ENCODE results near the gene OCA2. TPM values are rescaled to one million over a fixed set of nuclear protein-coding genes. Genes with fewer than 3 reads are reported as not detected.
"Not testable (repeated sequence)": the region's sequence is repeated elsewhere in the genome, so short reads cannot be mapped to it uniquely, and the experiment has no call there.

The OCA2 gene
- polyA plus RNA-seq, 3 donors from 2014 or later = 0.50 TPM; not detected in 2

- no peak overlapping the region for H3K4me3 Mint-ChIP-seq
- DNase-seq = no peak
- H3K27me3 Mint-ChIP-seq (ENCODE audit: low read depth in 3 of 3) = peaks cover 1 to 5% (median 2%) of the 10 kb centered on the region in 3 donors
- H3K4me1 Mint-ChIP-seq = no peaks in the 10 kb centered on the region
- H3K36me3 Mint-ChIP-seq = peaks cover 0 to 4% (median 0%) of the 10 kb centered on the region in 3 donors
- H3K27ac Mint-ChIP-seq = no peak overlapping the region
- peaks cover 3 to 47% (median 17%) of the 10 kb centered on the region in 6 donors for H3K9me3 Mint-ChIP-seq
Measured at GRCh38 chr15:27742751-27743477, 356.2 kb downstream of the OCA2 start.

DNA sequence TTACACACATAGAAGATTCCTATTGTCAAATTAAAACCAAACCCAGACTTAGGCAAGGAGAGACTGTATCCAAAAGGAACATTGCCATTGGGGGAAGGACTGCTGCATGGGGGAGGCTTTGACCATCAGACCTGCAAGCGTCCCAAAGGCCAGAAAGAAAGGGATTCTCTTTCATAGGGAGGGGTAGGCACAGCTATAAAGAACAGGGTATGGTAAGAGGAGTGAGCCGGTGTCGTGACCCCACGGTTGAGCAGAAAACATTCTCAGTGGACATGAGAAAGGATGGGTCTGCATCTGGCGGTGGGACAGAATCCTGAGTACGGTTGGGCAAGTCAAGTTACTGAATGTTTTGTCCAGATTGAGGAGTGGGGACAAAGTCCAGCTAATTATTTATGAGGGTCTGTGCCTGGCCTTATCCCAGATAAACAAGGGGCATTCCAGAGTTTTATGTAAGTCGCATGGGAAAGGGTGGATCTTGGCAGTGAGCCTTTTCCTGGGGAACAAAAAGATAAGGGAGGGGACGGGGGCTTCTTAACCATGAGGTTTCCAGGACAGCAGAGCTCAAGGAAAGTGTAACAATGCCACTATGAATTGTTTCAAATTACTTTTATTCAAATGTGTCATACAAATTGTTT is 357.8 kb downstream of the OCA2 start:
- Mint-ChIP-seq H3K27ac (no peak overlapping the region), H3K27me3 (ENCODE audit: low read depth in 3 of 3) (peaks cover 0 to 3% (median 2%) of the 10 kb centered on the region in 3 donors), H3K4me1 (no peaks in the 10 kb centered on the region), H3K36me3 (no peaks in the 10 kb centered on the region), H3K9me3 (peaks cover 3 to 48% (median 18%) of the 10 kb centered on the region in 6 donors), H3K4me3 (no peak overlapping the region)
- no peak for DNase-seq

GRCh38 chr15:27734785-27735495 is 364.2 kb downstream of the OCA2 start:
- peaks cover 0 to 2% (median 0%) of the 10 kb centered on the region in 3 donors for H3K27me3 Mint-ChIP-seq (ENCODE audit: low read depth in 3 of 3)
- H3K27ac Mint-ChIP-seq = no peak overlapping the region
- no peak overlapping the region for H3K4me3 Mint-ChIP-seq
- H3K36me3 Mint-ChIP-seq = peaks cover 0 to 5% (median 3%) of the 10 kb centered on the region in 3 donors
- peaks cover 16 to 60% (median 32%) of the 10 kb centered on the region in 6 donors for H3K9me3 Mint-ChIP-seq
- no peak for DNase-seq
- H3K4me1 Mint-ChIP-seq = no peaks in the 10 kb centered on the region

DNA sequence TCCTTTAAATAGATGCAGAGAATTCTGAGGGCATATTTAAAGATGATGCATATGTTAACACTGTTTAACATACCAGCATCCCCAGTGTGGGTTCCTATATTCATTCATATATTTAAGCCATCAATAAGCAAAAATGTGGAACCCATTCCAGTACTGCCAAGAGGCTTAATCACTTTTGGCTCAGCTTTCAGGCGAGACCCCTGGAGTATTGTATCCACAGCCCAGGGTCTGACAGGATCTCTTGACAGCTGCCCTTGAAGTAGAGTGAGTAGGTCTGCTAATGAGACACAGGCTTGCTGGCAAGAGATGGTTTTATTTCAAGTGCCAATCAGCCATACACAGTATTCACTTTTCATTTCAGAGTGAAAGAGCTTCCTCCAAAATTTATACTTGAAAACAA is 367.3 kb downstream of the OCA2 start:
- Mint-ChIP-seq H3K9me3 (peaks cover 18 to 51% (median 33%) of the 10 kb centered on the region in 6 donors), H3K4me3 (no peak overlapping the region), H3K27ac (no peak overlapping the region), H3K4me1 (no peaks in the 10 kb centered on the region), H3K27me3 (ENCODE audit: low read depth in 3 of 3) (peaks cover 0 to 2% (median 0%) of the 10 kb centered on the region in 3 donors), H3K36me3 (peaks cover 0 to 5% (median 3%) of the 10 kb centered on the region in 3 donors)
- no peak for DNase-seq

DNA sequence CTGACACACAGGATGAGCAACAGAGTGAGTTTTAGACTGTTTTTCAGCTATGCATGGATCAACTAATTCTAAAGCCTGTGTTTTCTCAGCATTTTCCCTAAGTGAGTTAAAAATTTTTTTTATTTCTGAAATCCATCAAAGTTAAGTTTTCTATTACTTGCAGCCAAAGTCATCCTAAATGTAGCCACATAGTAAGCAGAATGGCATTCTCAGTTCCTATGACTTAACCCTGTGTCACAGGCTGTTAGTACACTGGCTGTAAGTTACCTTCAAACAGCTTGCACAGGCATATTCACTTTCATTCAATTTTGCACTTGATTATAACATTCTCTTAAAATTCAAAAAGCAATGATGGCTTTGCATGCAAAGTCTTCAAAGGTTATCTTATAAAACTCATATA is 368.2 kb downstream of the OCA2 start:
- H3K4me1 Mint-ChIP-seq = no peaks in the 10 kb centered on the region
- H3K27ac Mint-ChIP-seq = no peak overlapping the region
- DNase-seq = no peak
- peaks cover 0 to 2% (median 0%) of the 10 kb centered on the region in 3 donors for H3K27me3 Mint-ChIP-seq (ENCODE audit: low read depth in 3 of 3)
- H3K4me3 Mint-ChIP-seq = no peak overlapping the region
- H3K36me3 Mint-ChIP-seq = peaks cover 0 to 5% (median 3%) of the 10 kb centered on the region in 3 donors
- peaks cover 18 to 49% (median 31%) of the 10 kb centered on the region in 6 donors for H3K9me3 Mint-ChIP-seq

- Mint-ChIP-seq H3K4me3 (no peak overlapping the region), H3K9me3 (peaks cover 3 to 32% (median 15%) of the 10 kb centered on the region in 6 donors), H3K27ac (no peak overlapping the region), H3K4me1 (no peaks in the 10 kb centered on the region), H3K36me3 (no peaks in the 10 kb centered on the region), H3K27me3 (ENCODE audit: low read depth in 3 of 3) (peaks cover 0 to 3% (median 0%) of the 10 kb centered on the region in 3 donors)
- DNase-seq = no peak
Measured at GRCh38 chr15:27725731-27726130, 373.4 kb downstream of the OCA2 start.

- no peaks in the 10 kb centered on the region for H3K36me3 Mint-ChIP-seq
- H3K9me3 Mint-ChIP-seq = peaks cover under 1 to 28% (median 12%) of the 10 kb centered on the region in 6 donors
- H3K27ac Mint-ChIP-seq = no peak overlapping the region
- peaks cover 0 to 3% (median 0%) of the 10 kb centered on the region in 3 donors for H3K27me3 Mint-ChIP-seq (ENCODE audit: low read depth in 3 of 3)
- H3K4me3 Mint-ChIP-seq = no peak overlapping the region
- no peaks in the 10 kb centered on the region for H3K4me1 Mint-ChIP-seq
- no peak for DNase-seq
Measured at GRCh38 chr15:27723821-27724220, 375.3 kb downstream of the OCA2 start.

DNA sequence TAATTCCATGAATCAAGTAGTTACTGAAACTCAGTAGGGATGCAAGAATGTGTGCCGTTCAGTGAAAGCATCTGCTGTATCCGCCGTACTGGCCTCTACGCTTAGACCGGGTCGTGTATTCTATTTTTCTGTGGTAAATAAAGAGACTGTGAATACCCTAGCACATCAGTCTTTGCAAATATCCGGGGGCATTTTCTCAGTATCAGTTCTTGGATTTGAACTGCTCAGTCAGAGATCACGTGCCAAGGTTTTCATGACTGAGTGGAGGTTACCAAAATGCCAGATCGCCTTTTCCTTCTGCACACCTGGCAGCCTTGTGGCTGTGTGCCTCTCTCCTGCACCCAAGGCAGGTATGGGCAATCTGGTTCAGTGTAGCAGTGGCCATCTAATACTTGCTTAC is 377.0 kb downstream of the OCA2 start:
- DNase-seq = no peak
- H3K36me3 Mint-ChIP-seq = no peaks in the 10 kb centered on the region
- H3K9me3 Mint-ChIP-seq = peaks cover 10 to 39% (median 15%) of the 10 kb centered on the region in 6 donors
- no peaks in the 10 kb centered on the region for H3K4me1 Mint-ChIP-seq
- H3K27me3 Mint-ChIP-seq (ENCODE audit: low read depth in 3 of 3) = peaks cover 0 to 3% (median 2%) of the 10 kb centered on the region in 3 donors
- H3K4me3 Mint-ChIP-seq = no peak overlapping the region
- H3K27ac Mint-ChIP-seq = no peak overlapping the region

DNA sequence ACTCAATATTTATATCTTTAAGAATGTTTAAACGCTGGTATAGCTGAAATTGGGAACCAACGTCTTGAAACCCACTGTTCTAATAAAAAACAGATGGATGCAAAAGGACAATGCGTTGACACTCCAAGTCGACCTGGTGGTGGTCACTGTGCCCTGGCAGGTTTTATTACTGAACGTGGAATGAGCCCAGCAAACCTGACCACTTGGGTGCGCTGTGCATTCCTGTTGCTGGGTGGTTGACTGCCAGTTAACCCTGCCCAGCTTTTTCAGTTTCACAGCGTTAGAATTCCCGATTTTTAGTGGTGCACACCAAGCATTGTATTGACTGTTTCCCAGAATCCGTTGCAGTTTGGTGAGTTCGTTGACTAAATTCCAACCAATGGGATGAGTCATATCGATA is 384.4 kb downstream of the OCA2 start:
- peaks cover 0 to 2% (median 0%) of the 10 kb centered on the region in 3 donors for H3K27me3 Mint-ChIP-seq (ENCODE audit: low read depth in 3 of 3)
- no peaks in the 10 kb centered on the region for H3K36me3 Mint-ChIP-seq
- no peak overlapping the region for H3K4me3 Mint-ChIP-seq
- DNase-seq = no peak
- no peaks in the 10 kb centered on the region for H3K4me1 Mint-ChIP-seq
- peaks cover 1 to 79% (median 28%) of the 10 kb centered on the region in 6 donors for H3K9me3 Mint-ChIP-seq
- no peak overlapping the region for H3K27ac Mint-ChIP-seq

- H3K4me1 Mint-ChIP-seq; H3K36me3 Mint-ChIP-seq; H3K27me3 Mint-ChIP-seq (ENCODE audit: low read depth in 3 of 3); H3K4me3 Mint-ChIP-seq; H3K27ac Mint-ChIP-seq; DNase-seq: not testable (repeated sequence)
- H3K9me3 Mint-ChIP-seq = peaks cover 1 to 73% (median 28%) of the 10 kb centered on the region in 6 donors
Measured at GRCh38 chr15:27713850-27714249, 385.3 kb downstream of the OCA2 start.

GRCh38 chr15:27707257-27707656 is 391.9 kb downstream of the OCA2 start:
- Mint-ChIP-seq H3K4me1 (no peaks in the 10 kb centered on the region), H3K9me3 (peaks cover 0 to 55% (median 23%) of the 10 kb centered on the region in 6 donors), H3K27me3 (ENCODE audit: low read depth in 3 of 3) (peaks cover 0 to 3% (median 0%) of the 10 kb centered on the region in 3 donors), H3K36me3 (no peaks in the 10 kb centered on the region), H3K4me3 (no peak overlapping the region), H3K27ac (no peak overlapping the region)
- DNase-seq = no peak

- DNase-seq = no peak
- Mint-ChIP-seq H3K9me3 (peaks cover 0 to 45% (median 20%) of the 10 kb centered on the region in 6 donors), H3K36me3 (no peaks in the 10 kb centered on the region), H3K27ac (no peak overlapping the region), H3K4me1 (no peaks in the 10 kb centered on the region), H3K4me3 (no peak overlapping the region), H3K27me3 (ENCODE audit: low read depth in 3 of 3) (peaks cover 0 to 3% (median 0%) of the 10 kb centered on the region in 3 donors)
Measured at GRCh38 chr15:27706300-27706699, 392.8 kb downstream of the OCA2 start.

DNA sequence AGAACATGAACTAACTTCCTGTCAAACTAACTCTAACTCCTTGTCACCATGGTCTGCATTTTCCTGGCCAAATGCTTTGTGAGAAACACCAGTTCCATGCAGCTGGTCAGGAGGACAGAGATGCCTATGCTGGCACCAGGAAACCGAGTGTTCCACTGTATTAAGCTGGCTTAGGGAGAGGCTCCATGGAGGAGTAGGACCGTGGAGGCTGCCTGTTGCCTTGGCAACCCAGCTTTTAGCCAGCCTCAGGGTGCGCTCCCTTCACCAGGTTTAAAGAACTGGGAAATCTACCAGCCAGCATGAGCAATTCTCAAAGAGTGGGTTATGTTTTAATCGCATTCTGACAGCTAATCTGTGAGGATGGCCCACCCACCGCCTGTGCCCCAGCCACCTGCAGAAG is 394.1 kb downstream of the OCA2 start:
- H3K27me3 Mint-ChIP-seq (ENCODE audit: low read depth in 3 of 3) = peaks cover 0 to 3% (median 0%) of the 10 kb centered on the region in 3 donors
- no peak for DNase-seq
- H3K4me3 Mint-ChIP-seq = no peak overlapping the region
- H3K36me3 Mint-ChIP-seq = no peaks in the 10 kb centered on the region
- H3K4me1 Mint-ChIP-seq = no peaks in the 10 kb centered on the region
- peaks cover 3 to 38% (median 16%) of the 10 kb centered on the region in 6 donors for H3K9me3 Mint-ChIP-seq
- H3K27ac Mint-ChIP-seq = no peak overlapping the region
